ENCODE measurements around the gene TOP1. TPM values are rescaled to one million over a fixed set of nuclear protein-coding genes. Genes with fewer than 3 reads are reported as not detected.

The TOP1 gene
- total RNA-seq, 1 donor from 2014 or later = 84.6 TPM

- peaks cover 26% of the 10 kb centered on the region for H3K36me3 Mint-ChIP-seq
- no peak overlapping the region for H3K27ac Mint-ChIP-seq
- no peaks in the 10 kb centered on the region for H3K27me3 Mint-ChIP-seq
- H3K4me3 Mint-ChIP-seq = no peak overlapping the region
- H3K4me1 Mint-ChIP-seq (ENCODE audit: unreplicated experiment) = peaks cover 68% of the 10 kb centered on the region
- DNase-seq (ENCODE audit: extremely low spot score, unreplicated experiment) = no peak
- TF ChIP-seq CTCF (conservative IDR thresholded peaks at IDR 0.05) = no peak
- peaks cover 15% of the 10 kb centered on the region for H3K9me3 Mint-ChIP-seq
Observed at GRCh38 chr20:41054847-41055230, 26.2 kb downstream of the TOP1 start.

- no peak overlapping the region for H3K27ac Mint-ChIP-seq
- TF ChIP-seq CTCF (conservative IDR thresholded peaks at IDR 0.05) = no peak
- H3K36me3 Mint-ChIP-seq = peaks cover 26% of the 10 kb centered on the region
- H3K9me3 Mint-ChIP-seq = peaks cover 15% of the 10 kb centered on the region
- no peaks in the 10 kb centered on the region for H3K27me3 Mint-ChIP-seq
- no peak for DNase-seq (ENCODE audit: extremely low spot score, unreplicated experiment)
- no peak overlapping the region for H3K4me3 Mint-ChIP-seq
- peaks cover 59% of the 10 kb centered on the region for H3K4me1 Mint-ChIP-seq (ENCODE audit: unreplicated experiment)
Observed at GRCh38 chr20:41055679-41056078, 27.1 kb downstream of the TOP1 start.

GRCh38 chr20:41057999-41058673 lies 29.5 kb downstream of the TOP1 start:
- Mint-ChIP-seq H3K27ac (peak overlapping the region; percentile 68), H3K9me3 (peaks cover 13% of the 10 kb centered on the region), H3K27me3 (no peaks in the 10 kb centered on the region), H3K36me3 (peaks cover 42% of the 10 kb centered on the region), H3K4me3 (no peak overlapping the region), H3K4me1 (ENCODE audit: unreplicated experiment) (peaks cover 37% of the 10 kb centered on the region)
- DNase-seq (ENCODE audit: extremely low spot score, unreplicated experiment) = no peak
- TF ChIP-seq CTCF (conservative IDR thresholded peaks at IDR 0.05) = no peak

GRCh38 chr20:41058674-41059635 lies 30.3 kb downstream of the TOP1 start:
- Mint-ChIP-seq H3K27ac (peak overlapping the region; percentile 68), H3K4me1 (ENCODE audit: unreplicated experiment) (peaks cover 29% of the 10 kb centered on the region), H3K36me3 (peaks cover 44% of the 10 kb centered on the region), H3K27me3 (no peaks in the 10 kb centered on the region), H3K4me3 (no peak overlapping the region), H3K9me3 (peaks cover 5% of the 10 kb centered on the region)
- no peak for TF ChIP-seq CTCF (conservative IDR thresholded peaks at IDR 0.05)
- no peak for DNase-seq (ENCODE audit: extremely low spot score, unreplicated experiment)

GRCh38 chr20:41061155-41061554 lies 32.5 kb downstream of the TOP1 start:
- DNase-seq (ENCODE audit: extremely low spot score, unreplicated experiment) = no peak
- Mint-ChIP-seq H3K4me1 (ENCODE audit: unreplicated experiment) (peaks cover 11% of the 10 kb centered on the region), H3K9me3 (no peaks in the 10 kb centered on the region), H3K27me3 (no peaks in the 10 kb centered on the region), H3K36me3 (peaks cover 43% of the 10 kb centered on the region), H3K27ac (no peak overlapping the region), H3K4me3 (no peak overlapping the region)
- no peak for TF ChIP-seq CTCF (conservative IDR thresholded peaks at IDR 0.05)

Measured in type B pancreatic cell (in vitro differentiated cells).